HAP-1 (cell line): Measurements from ENCODE around the gene CHMP3.

ENCODE experiments used
- DNase-seq, 2 experiments: peaks; one replicate each; pipeline ENCODE4 v3.0.0-alpha.2; 2016 to 2020; ENCODE audit warnings: low spot score in 2 of 2
- H3K27me3 ChIP-seq: fragments of 250-450 bp; sonication (Bioruptor Pico); 2 replicates; pipeline ENCODE4 v1.5.1; 2020; ENCODE audit warnings: low read depth, mild to moderate bottlenecking, moderate library complexity
- H3K36me3 ChIP-seq: fragments of 250-450 bp; sonication (Bioruptor Pico); replicated peaks from 2 replicates; pipeline ENCODE4 v1.5.1; 2020; ENCODE audit warnings: mild to moderate bottlenecking
- H3K4me1 ChIP-seq: fragments of 250-450 bp; sonication (Bioruptor Pico); 2 replicates; pipeline ENCODE4 v1.5.1; 2020; ENCODE audit warnings: mild to moderate bottlenecking
- H3K4me3 ChIP-seq: fragments of 250-450 bp; sonication (Bioruptor Pico); 2 replicates; pipeline ENCODE4 v1.5.1; 2020; ENCODE audit warnings: mild to moderate bottlenecking, moderate library complexity
- H3K9me3 ChIP-seq: fragments of 250-450 bp; sonication (Bioruptor Pico); 2 replicates; pipeline ENCODE4 v1.5.1; 2020; ENCODE audit warnings: mild to moderate bottlenecking, moderate library complexity
- in situ Hi-C: fragments of 300-500 bp; cut with MboI; formaldehyde crosslinking; loops from 3 replicates; pipeline ENCODE4 v1.14.3; 2020; ENCODE audit warnings: low sequenced_read_pairs, inconsistent platforms, mixed read lengths

Gene CHMP3

DNA sequence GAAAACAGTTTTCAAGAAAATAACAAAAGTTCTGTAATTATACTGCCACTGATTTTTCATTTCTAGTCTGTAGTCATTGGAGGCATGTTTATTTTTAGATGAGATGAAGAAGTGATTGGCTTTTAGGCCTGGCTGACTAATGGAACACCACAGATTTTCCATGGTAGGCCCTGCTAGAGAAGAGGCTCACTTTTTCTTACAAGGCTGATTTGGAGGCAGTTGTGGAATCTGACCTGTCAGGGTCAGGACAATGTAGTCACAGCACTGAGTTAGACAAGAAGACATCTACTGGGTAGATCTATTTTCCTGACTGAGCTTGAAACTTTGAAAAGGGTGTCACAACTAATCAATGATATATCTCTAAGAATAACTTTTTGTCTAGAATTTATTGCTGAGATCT is 78.1 kb downstream of the CHMP3 start:
- in situ Hi-C loops, result no loop called here
- no peaks in the 10 kb centered on the region for H3K9me3 ChIP-seq
- H3K27me3 ChIP-seq, result no peaks in the 10 kb centered on the region
- peaks cover 67% of the 10 kb centered on the region for H3K36me3 ChIP-seq
- no peak for DNase-seq
- no peak overlapping the region for H3K4me3 ChIP-seq
- H3K4me1 ChIP-seq, result no peaks in the 10 kb centered on the region

DNA sequence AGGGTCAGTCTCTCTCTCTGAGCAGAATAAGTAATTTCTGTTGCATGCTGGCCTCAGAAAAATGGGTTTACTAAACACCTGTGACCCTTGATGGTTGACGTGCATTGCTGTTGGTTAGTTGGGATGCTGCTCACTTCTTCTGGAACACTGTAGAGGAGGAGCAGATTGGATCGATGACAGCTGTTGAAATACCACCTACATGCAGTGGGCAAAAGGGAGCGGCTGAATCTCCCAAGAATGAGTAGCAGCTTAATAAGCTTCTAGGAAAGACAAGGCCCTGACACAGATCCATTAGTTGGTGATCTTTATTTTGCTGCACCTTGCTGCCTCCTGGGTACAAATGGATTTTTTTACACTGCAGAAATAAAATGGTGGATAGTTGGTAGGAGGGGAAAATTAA is 78.9 kb downstream of the CHMP3 start:
- Histone ChIP-seq H3K4me3 (no peak overlapping the region), H3K27me3 (no peaks in the 10 kb centered on the region), H3K36me3 (peaks cover 64% of the 10 kb centered on the region), H3K4me1 (no peaks in the 10 kb centered on the region), H3K9me3 (no peaks in the 10 kb centered on the region)
- DNase-seq, result no peak
- in situ Hi-C loops, result no loop called here

DNA sequence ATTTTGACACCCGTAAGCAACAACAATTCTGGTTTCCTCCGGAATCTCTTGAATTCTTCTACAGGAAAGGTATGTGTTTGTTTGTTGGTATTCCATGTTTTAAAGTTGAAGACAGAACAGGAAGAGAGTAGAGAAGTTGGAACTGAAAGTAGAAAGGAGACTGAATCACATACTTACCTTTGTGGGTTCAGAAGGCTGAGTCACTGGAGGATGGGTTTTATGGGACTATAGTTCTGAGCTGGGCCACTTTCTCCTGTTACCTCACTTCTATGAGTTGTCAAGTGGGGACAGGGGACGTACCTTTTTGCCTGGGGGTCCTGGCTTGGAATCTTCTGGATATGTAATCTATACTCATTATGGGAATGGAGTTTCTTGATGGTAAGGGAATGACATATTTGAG is 81.2 kb downstream of the CHMP3 start:
- H3K36me3 ChIP-seq, result peaks cover 62% of the 10 kb centered on the region

DNA sequence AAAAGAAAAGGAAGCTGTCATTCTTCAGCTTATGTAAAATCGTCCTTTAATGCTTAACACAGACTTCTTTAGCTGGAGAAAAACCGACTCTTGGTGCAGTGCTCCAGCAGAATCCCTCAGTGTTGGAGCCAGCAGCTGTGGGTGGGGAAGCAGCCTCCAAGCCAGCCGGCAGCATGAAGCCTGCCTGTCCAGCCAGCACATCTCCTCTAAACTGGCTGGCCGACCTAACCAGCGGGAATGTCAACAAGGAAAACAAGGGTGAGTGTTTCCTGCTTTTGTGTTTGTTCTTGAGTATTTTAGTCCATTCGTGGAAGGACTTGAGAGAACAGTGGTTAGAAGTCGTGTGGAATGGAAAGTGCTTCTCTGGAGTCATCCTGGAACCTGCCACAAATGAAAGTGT is 83.1 kb downstream of the CHMP3 start:
- DNase-seq, result no peak
- no peak overlapping the region for H3K4me3 ChIP-seq
- H3K9me3 ChIP-seq, result no peaks in the 10 kb centered on the region
- in situ Hi-C loops, result no loop called here
- no peaks in the 10 kb centered on the region for H3K27me3 ChIP-seq
- peaks cover 52% of the 10 kb centered on the region for H3K36me3 ChIP-seq
- H3K4me1 ChIP-seq, result no peaks in the 10 kb centered on the region

More for the DNA sequence above, 81.2 kb downstream of the CHMP3 start:
- in situ Hi-C loops, result no loop called here
- Histone ChIP-seq H3K4me1 (no peaks in the 10 kb centered on the region), H3K27me3 (no peaks in the 10 kb centered on the region), H3K4me3 (no peak overlapping the region), H3K9me3 (no peaks in the 10 kb centered on the region)
- DNase-seq, result no peak

DNA sequence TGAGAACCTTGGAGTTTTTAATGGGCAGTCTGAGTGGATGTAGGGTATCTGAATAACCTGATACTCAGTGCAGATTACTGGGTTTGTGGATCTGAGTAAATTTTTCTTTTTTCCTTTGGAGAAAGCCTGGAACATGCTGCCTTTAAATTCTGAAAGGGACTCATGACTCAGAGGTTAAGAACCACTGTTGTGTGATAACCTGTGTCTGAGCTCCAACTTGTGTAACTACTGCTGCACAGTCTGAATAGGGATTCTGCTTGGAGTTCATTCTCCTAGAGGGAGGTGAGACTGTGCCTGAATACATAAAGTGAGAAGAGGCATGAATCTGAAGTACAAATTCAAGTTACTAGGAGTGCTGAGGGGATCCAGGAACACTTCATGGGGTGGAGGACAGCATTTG is 85.9 kb downstream of the CHMP3 start:
- Histone ChIP-seq H3K9me3 (no peaks in the 10 kb centered on the region), H3K27me3 (no peaks in the 10 kb centered on the region), H3K36me3 (peaks cover 37% of the 10 kb centered on the region), H3K4me1 (no peaks in the 10 kb centered on the region), H3K4me3 (no peak overlapping the region)
- no peak for DNase-seq
- in situ Hi-C loops, result no loop called here

DNA sequence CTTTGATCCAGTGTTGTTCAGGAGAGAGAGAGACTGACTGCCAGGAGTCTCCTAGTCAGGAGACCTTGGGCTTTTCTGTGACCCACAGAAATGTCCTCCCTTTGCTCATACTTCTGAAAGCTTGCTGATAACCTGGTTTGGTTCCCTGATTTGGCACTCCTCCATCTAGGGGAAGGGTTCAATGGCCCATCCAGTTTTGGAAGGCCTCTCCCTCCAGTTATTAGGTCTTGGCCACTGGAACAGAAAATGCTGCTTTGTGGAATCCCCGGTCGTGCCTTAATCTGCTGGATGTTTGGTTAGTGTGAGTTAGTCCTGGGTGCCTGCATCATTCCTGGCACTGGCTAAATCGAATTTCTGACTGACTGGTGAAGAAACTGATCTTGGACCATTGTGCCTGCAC is 86.3 kb downstream of the CHMP3 start:
- in situ Hi-C loops, result no loop called here
- DNase-seq, result no peak
- peaks cover 33% of the 10 kb centered on the region for H3K36me3 ChIP-seq
- no peak overlapping the region for H3K4me3 ChIP-seq
- no peaks in the 10 kb centered on the region for H3K4me1 ChIP-seq
- H3K27me3 ChIP-seq, result no peaks in the 10 kb centered on the region
- H3K9me3 ChIP-seq, result no peaks in the 10 kb centered on the region

DNA sequence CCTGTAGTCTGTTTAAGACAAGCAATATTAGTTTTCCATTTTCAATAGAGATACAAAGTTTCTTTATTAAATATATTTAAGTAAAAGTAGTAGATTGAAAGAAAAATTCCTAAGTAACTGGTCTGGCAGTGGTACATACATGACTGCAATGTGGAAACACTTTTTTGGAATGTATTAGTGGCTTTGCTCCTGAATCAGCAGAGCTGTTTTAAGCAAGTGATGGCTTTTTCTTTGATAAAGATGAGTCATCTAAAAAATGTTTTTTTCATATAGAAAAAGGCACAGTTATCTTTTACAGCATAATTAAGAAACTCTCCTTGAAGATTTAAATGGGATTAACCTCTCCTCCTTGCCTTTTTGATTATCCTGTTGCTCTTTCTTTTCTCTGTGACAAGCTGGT is 87.2 kb downstream of the CHMP3 start:
- Histone ChIP-seq H3K9me3 (no peaks in the 10 kb centered on the region), H3K36me3 (peaks cover 36% of the 10 kb centered on the region), H3K4me1 (no peaks in the 10 kb centered on the region), H3K4me3 (no peak overlapping the region), H3K27me3 (no peaks in the 10 kb centered on the region)
- no peak for DNase-seq
- in situ Hi-C loops, result no loop called here

DNA sequence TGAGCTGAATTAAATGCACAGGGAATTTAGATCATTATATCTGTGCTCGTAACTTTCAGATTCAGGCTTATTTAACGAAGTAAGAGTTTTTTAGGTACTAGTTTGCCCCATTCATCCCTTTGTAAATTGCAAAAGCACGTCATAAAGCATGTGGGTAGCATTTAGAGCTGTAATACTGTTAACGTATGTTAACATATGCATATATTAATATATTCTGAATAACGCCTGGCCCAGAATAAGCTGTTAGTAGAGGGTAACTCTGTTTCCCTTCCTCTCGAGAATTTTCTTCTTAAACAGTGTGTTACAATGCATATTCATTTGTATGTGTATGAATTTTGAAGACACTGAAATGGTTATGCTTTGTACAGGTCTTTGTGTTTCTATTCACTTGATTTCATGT is 91.6 kb downstream of the CHMP3 start:
- DNase-seq, result no peak
- no peak overlapping the region for H3K4me3 ChIP-seq
- H3K4me1 ChIP-seq, result no peaks in the 10 kb centered on the region
- no peaks in the 10 kb centered on the region for H3K9me3 ChIP-seq
- in situ Hi-C loops, result no loop called here
- H3K36me3 ChIP-seq, result peaks cover 25% of the 10 kb centered on the region
- H3K27me3 ChIP-seq, result no peaks in the 10 kb centered on the region

DNA sequence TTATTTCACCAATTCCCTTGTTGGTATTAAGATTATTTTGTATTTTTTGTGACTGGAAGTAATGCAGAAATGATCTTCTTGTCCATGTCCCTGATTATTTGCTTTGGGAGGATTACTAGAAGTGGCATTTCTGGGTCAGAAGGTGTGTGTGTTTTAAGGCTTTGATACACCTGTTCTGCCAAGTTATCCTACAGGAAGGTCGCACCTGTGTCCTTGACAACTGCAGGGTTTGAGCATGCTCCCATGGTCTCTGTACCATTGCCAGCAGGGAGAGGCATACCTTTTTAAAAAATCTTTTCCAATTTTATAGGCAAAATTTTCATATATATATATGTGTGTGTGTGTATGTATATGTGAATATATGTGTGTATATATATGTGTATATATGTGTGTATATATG is 92.4 kb downstream of the CHMP3 start:
- no peak for DNase-seq
- in situ Hi-C loops, result no loop called here
- Histone ChIP-seq H3K36me3 (peaks cover 30% of the 10 kb centered on the region), H3K9me3 (no peaks in the 10 kb centered on the region), H3K4me1 (no peaks in the 10 kb centered on the region), H3K4me3 (no peak overlapping the region), H3K27me3 (no peaks in the 10 kb centered on the region)

DNA sequence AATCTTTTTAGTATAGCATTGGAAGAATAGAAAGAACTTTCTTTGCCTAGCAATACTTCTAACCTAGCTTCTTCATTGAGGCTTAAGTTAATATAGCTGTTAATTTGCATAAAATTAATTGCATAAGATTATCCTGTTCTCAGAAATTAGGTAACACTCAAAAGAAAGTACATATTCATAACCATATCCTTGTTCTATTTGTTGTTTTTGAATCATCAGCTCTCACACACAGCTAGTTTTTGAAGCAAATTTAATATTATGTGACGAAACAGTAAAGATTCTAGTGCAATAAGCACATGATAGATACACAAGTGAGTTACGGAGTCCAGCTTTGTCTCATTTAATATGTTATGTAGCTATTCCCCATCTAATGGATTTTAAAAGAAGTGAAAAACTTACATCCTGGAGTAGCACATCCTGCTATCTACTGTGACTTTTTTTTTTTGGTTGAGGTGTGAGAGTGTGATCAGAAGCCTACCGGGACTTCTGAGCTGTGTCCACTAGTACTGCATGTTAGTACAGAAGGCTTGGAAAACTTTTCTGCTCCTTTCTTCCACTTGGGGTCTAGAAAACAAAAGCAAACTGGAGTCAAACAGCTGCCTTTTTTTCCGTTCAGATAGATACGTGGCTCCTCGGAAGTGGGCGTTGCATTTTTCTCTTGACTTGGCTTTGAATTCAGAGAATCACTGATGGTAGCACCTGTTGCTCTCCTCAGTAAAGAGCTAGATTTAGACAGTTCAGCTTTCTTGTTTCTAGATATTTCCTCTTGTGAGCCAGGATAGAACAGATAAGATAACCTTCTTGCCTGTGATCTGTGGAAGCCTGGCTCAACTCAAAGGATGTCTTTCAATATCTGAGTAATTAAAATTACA is 94.8 kb downstream of the CHMP3 start:
- Histone ChIP-seq H3K4me3 (no peak overlapping the region), H3K36me3 (peaks cover 48% of the 10 kb centered on the region), H3K4me1 (no peaks in the 10 kb centered on the region), H3K9me3 (no peaks in the 10 kb centered on the region), H3K27me3 (no peaks in the 10 kb centered on the region)
- in situ Hi-C loops, result no loop called here
- no peak for DNase-seq

DNA sequence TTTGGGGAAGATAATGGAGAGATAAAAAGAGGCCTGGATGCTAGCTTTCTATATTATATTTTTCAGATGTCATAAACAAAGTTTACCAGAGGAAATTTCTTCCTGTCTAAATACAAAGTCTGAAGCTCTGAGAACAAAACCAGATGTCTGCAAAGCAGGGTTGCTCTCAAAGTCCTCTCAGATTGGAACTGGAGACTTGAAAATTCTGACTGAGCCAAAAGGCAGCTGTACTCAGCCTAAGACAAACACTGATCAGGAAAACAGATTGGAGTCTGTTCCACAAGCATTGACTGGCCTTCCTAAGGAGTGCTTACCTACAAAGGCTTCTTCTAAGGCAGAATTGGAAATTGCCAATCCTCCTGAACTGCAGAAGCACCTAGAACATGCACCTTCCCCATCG is 96.9 kb downstream of the CHMP3 start:
- H3K9me3 ChIP-seq, result no peaks in the 10 kb centered on the region
- no peaks in the 10 kb centered on the region for H3K4me1 ChIP-seq
- H3K4me3 ChIP-seq, result no peak overlapping the region
- H3K36me3 ChIP-seq, result peaks cover 45% of the 10 kb centered on the region
- DNase-seq, result no peak
- no peaks in the 10 kb centered on the region for H3K27me3 ChIP-seq
- in situ Hi-C loops, result no loop called here

DNA sequence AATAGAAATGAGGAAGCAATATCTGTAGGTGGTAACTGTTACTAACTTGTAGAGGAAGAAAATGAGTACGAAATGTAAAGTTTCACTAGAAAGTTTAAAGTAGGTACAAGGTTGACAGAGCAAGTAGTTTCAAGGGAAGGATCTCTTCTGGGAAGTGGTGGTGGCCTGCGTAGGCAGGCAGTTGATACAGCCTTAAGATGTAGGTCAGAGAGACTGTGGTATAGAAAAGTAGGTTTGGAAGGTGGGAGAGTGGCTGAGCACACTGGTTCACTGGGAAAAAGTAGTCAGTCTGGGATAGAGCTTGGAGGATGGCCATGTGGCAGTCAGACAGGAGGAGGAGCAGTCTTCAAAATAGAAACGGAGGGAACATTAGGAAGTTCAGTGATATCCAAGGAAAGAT is 98.6 kb downstream of the CHMP3 start:
- Histone ChIP-seq H3K9me3 (no peaks in the 10 kb centered on the region), H3K4me3 (no peak overlapping the region), H3K4me1 (no peaks in the 10 kb centered on the region), H3K27me3 (no peaks in the 10 kb centered on the region), H3K36me3 (peaks cover 61% of the 10 kb centered on the region)
- in situ Hi-C loops, result no loop called here
- DNase-seq, result no peak

DNA sequence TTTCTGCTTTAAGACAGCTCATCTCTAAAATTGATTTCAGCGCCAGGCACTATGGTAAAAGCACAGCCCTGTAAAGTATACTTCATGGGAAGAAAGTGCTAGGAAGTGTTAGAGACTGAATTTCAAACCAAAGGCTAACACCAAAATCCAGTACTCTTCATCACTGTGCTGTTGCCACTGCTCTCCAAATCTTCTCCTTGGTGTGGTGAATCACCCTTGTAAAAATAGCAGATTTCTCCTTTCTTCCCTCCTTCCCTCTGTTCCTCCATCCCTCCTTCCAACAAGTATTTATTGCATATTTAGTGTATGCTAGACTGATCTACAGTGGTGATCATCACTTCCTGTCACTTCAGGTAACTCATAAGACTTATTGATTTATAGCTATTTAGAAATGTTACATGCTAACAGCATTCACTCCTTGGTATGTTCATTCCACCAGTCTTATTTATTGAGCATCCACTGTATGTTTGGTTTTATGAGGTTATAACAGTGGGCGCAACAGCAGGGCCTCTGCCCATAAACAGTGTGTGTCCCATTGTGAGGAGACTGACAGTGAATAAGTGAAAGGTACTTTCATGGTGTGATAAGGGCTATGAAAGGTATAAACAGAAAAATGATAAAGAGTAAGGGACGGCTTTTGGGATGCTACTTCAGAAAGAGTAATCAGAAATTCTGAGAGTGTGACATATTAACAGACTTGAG is 102.0 kb downstream of the CHMP3 start:
- no peak for DNase-seq
- H3K4me1 ChIP-seq, result no peaks in the 10 kb centered on the region
- no peaks in the 10 kb centered on the region for H3K9me3 ChIP-seq
- no peaks in the 10 kb centered on the region for H3K27me3 ChIP-seq
- H3K36me3 ChIP-seq, result peaks cover 70% of the 10 kb centered on the region
- H3K4me3 ChIP-seq, result no peak overlapping the region
- in situ Hi-C loops, result no loop called here

DNA sequence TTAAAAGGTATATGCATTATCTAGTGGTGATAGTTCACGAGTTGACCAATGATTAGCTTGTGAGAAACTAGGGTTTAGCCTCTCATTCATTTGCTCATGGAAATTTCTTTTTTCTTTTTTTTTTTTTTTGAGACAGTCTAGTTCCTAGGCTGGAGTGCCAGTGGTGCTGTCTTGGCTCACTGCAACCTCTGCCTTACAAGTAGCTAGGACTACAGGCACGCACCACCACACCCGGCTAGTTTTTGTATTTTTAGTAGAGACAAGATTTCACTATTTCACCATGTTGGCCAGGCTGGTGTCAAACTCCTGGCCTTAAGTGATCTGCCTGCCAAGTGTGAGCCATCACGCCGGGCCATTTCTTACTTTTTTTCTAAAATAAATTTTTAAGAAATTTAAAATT is 108.1 kb downstream of the CHMP3 start:
- Histone ChIP-seq H3K4me1 (peaks cover 3% of the 10 kb centered on the region; the same call in 1 of the 2 replicates), H3K27me3 (no peaks in the 10 kb centered on the region), H3K9me3 (no peaks in the 10 kb centered on the region), H3K4me3 (no peak overlapping the region), H3K36me3 (peaks cover 46% of the 10 kb centered on the region)
- in situ Hi-C loops, result no loop called here
- no peak for DNase-seq
